A673 (cell line): ENCODE measurements around the gene TMEM232.

Experiments
- EZH2 ChIP-seq: fragments of 200-600 bp; sonication (generic); IDR thresholded peaks from 2 replicates; pipeline ENCODE4 v1.6.1; 2017; ENCODE audit warnings: borderline replicate concordance, low read depth, mild to moderate bottlenecking, mixed read lengths, antibody characterized with exemption, low read length; ENCODE audit not compliant: poor library complexity, severe bottlenecking
- TF ChIP-seq, protein P1 (sequence below): fragments of 300-800, 200-600 bp; sonication (generic); conservative IDR thresholded peaks from 2 replicates; pipeline ENCODE4 v1.5.1; 2017; ENCODE audit warnings: low read depth, mild to moderate bottlenecking, antibody characterized with exemption, low read length, moderate library complexity, mixed read lengths

- TF ChIP-seq, protein P1, sequence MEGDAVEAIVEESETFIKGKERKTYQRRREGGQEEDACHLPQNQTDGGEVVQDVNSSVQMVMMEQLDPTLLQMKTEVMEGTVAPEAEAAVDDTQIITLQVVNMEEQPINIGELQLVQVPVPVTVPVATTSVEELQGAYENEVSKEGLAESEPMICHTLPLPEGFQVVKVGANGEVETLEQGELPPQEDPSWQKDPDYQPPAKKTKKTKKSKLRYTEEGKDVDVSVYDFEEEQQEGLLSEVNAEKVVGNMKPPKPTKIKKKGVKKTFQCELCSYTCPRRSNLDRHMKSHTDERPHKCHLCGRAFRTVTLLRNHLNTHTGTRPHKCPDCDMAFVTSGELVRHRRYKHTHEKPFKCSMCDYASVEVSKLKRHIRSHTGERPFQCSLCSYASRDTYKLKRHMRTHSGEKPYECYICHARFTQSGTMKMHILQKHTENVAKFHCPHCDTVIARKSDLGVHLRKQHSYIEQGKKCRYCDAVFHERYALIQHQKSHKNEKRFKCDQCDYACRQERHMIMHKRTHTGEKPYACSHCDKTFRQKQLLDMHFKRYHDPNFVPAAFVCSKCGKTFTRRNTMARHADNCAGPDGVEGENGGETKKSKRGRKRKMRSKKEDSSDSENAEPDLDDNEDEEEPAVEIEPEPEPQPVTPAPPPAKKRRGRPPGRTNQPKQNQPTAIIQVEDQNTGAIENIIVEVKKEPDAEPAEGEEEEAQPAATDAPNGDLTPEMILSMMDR, result no peak
- no peak for TF ChIP-seq EZH2
These were observed 348.5 kb downstream of the TMEM232 start for GRCh38 chr5:110377943-110378342.
